Measurements from ENCODE around the gene CAPN7. TPM values are rescaled to one million over a fixed set of nuclear protein-coding genes. Genes with fewer than 3 reads are reported as not detected.

Gene CAPN7
- total RNA-seq, 5 donors from 2014 or later (not counting 1 experiment from before 2014, with no cell fraction given) = 62.2 to 82.5 (median 74.6) TPM

DNA sequence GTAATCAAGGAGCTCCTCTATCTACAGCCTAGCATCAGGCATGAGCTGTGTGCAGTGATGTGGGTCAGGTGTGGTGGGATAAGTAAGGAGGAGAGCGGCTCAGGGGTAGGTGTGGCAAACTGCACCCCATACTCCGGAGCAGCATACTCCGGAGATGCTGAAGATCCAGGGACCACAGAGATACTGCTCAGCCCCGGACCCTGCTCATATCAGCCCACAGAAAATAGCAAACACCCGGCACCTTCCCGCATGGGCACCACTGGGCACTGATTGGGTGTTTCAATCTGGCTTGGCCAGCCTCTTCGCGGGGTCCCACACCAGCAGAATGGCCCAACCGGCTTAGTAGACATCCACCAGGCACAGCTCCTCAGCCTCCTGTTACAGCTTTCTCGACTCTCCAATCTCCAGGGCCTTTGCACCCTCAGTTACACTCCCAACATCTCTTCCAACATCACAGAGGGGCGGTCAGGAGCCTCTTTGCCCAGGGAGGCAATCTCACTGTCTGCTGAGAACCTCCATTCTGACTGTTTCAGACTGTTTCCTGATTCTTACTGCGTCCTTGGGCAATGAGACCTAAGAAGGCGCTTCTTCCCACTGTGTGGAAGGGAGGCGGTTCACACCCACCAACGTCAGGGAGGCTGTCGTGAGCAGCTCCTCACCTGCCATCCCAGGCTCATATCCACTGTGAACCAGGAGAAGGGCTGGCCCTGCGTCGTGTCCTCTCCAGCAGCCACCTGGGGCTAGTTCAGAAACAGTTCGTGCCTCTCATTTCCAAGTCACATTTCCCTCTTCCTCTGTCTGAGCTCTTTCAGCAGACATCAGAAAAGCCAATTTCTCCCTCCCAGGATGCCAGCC is 59.8 kb downstream of the CAPN7 start:
- Histone ChIP-seq H3K4me1 (ENCODE audit: control insufficient read depth in 1 of 2, extremely low read depth in 1 of 2, insufficient read depth in 2 of 2, low read length in 2 of 2) (peaks cover 26 to 64% of the 10 kb centered on the region in 2 experiments), H3K27ac (ENCODE audit: low read length) (no peak overlapping the region), H3K4me3 (ENCODE audit: control insufficient read depth in 1 of 2, extremely low read depth in 1 of 2, low read length in 1 of 2) (no peak overlapping the region), H3K27me3 (replicated peaks in 1 of 2; ENCODE audit: control insufficient read depth in 2 of 2, extremely low read depth in 1 of 2, insufficient read depth in 2 of 2, low read length in 1 of 2) (no peaks in the 10 kb centered on the region), H3K36me3 (ENCODE audit: control insufficient read depth in 2 of 2, extremely low read depth in 1 of 2, insufficient read depth in 1 of 2, low read length in 1 of 2) (peaks cover 4 to 44% of the 10 kb centered on the region in 2 donors), H3K9me3 (no peaks in the 10 kb centered on the region)
- ATAC-seq (replicated peaks in 1 of 4) (no peak), DNase-seq (peak in 2 of 35 experiments; percentile 4 to 23)
- peaks cover 7% of the 10 kb centered on the region for H3K36me3 Mint-ChIP-seq
- peak overlapping the region in 1 of 2 donors; percentile 76 for H3K27ac Mint-ChIP-seq
- CTCF ChIA-PET = interaction anchor here (0.6 to 5.9 kb wide), 11 partner anchors 11 to 165 kb away, joined by 3 to 46 read pairs (median 4); no protein-coding TSS in a partner anchor
- no peaks in the 10 kb centered on the region for H3K9me3 Mint-ChIP-seq
- no peaks in the 10 kb centered on the region for H3K27me3 Mint-ChIP-seq
- 97% methylated on average over 17 of the region's 19 CpGs for WGBS (ENCODE audit: insufficient coverage)
- POLR2A ChIA-PET = no interaction called here
- peaks cover 63 to 77% (median 69%) of the 10 kb centered on the region in 3 donors for H3K4me1 Mint-ChIP-seq
- H3K4me3 Mint-ChIP-seq = peak overlapping the region in 1 of 3 donors; percentile 38

DNA sequence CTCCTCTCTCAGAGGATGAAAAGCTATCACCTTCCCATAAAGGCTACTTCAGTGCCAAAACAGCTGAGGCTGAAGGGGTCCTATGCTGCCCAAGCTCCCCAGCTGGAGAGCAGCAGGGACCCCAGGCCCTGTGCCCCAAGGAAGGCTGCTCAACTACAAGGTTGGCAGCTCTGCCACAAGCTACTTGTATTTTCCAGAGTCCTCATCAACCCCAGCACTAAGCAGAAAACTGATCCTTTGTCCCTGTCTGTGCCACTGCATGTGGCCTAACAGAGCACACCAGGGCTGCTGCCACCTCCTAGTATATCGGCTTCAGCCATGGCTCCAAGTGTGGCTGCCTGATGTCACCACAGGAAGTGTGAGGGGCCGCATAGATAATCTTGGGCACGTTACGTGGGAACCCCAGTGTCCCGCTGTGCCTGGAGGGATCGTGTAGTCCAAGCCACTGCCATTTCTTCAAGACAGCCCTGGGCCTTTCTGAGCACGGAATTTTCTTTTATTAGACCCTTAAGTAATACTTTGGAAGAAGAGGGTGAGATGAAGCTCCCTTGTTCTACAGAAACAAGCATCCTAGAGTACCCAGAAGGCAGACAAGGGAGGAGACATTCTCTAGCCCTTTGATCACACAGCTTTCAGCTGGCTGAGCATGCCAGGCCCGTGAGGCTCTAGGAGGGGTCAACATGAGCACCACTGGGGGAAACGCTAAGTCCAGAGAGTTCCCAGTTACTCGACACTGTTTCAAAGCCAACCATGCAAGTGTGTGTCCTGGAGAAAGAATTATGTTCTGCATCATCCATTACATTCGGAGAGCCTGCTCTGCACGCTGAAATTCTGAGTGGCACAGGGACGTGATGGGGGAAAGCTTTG is 60.7 kb downstream of the CAPN7 start:
- no peak overlapping the region for H3K4me3 ChIP-seq (ENCODE audit: control insufficient read depth in 1 of 2, extremely low read depth in 1 of 2, low read length in 1 of 2)
- DNase-seq (peak in 2 of 35 experiments; percentile 3 to 22), ATAC-seq (replicated peaks in 1 of 4) (no peak)
- peaks cover 9% of the 10 kb centered on the region for H3K36me3 Mint-ChIP-seq
- peaks cover 0 to 35% of the 10 kb centered on the region in 2 donors for H3K36me3 ChIP-seq (ENCODE audit: control insufficient read depth in 2 of 2, extremely low read depth in 1 of 2, insufficient read depth in 1 of 2, low read length in 1 of 2)
- peaks cover 64 to 75% (median 74%) of the 10 kb centered on the region in 3 donors for H3K4me1 Mint-ChIP-seq
- WGBS (ENCODE audit: insufficient coverage) = 93% methylated on average over 10 of the region's 13 CpGs
- peak overlapping the region in 1 of 3 donors; percentile 38 for H3K4me3 Mint-ChIP-seq
- no peaks in the 10 kb centered on the region for H3K27me3 Mint-ChIP-seq
- H3K9me3 Mint-ChIP-seq = no peaks in the 10 kb centered on the region
- ChIA-PET CTCF (interaction anchor here (0.7 to 5.9 kb wide), 25 partner anchors 24 to 175 kb away, joined by 3 to 52 read pairs (median 5); partner anchors contain the start of gene SH3BP5 (in 2 of the 2)), POLR2A (interaction anchor here in 1 of 2 donors (0.5 kb wide), 1 partner anchor 92 kb away, joined by 4 read pairs; no protein-coding TSS in a partner anchor)
- no peak overlapping the region for H3K27ac ChIP-seq (ENCODE audit: low read length)
- peaks cover 32 to 73% of the 10 kb centered on the region in 2 experiments for H3K4me1 ChIP-seq (ENCODE audit: control insufficient read depth in 1 of 2, extremely low read depth in 1 of 2, insufficient read depth in 2 of 2, low read length in 2 of 2)
- H3K27me3 ChIP-seq (replicated peaks in 1 of 2; ENCODE audit: control insufficient read depth in 2 of 2, extremely low read depth in 1 of 2, insufficient read depth in 2 of 2, low read length in 1 of 2) = no peaks in the 10 kb centered on the region
- H3K27ac Mint-ChIP-seq = peak overlapping the region in 1 of 2 donors; percentile 64
- H3K9me3 ChIP-seq = no peaks in the 10 kb centered on the region

DNA sequence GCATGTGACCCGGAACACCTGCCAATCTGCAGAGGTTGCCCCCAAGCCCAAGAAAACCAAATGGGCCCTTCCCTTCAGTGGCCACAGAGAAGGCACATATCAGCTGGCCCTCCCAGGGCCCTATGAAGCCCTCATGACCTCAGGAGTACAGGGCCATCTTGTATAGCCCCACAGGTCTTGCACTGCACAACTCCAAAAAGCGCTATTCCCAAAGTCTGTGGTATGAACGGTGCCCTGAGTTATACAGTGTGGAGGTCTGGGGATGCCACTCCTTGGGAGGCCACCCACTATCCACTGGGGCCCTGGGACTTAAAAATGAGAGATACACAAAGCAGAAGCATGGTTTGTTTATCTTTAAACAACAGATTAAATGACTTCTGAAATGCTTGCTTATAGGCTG is 61.5 kb downstream of the CAPN7 start:
- H3K27ac ChIP-seq (ENCODE audit: low read length) = no peak overlapping the region
- peaks cover 37 to 75% of the 10 kb centered on the region in 2 experiments for H3K4me1 ChIP-seq (ENCODE audit: control insufficient read depth in 1 of 2, extremely low read depth in 1 of 2, insufficient read depth in 2 of 2, low read length in 2 of 2)
- DNase-seq (peak in 2 of 35 experiments; percentile 4 to 17), ATAC-seq (replicated peaks in 1 of 4) (no peak)
- ChIA-PET CTCF (interaction anchor here (0.5 to 5.9 kb wide), 67 partner anchors 8 to 334 kb away, joined by 3 to 52 read pairs (median 5); partner anchors contain the start of genes SH3BP5 (in 2 of the 2), BTD (in 1 of the 2), CAPN7 (in 1 of the 2) and HACL1 (in 1 of the 2)), POLR2A (interaction anchor here (0.7 to 1.1 kb wide), 3 partner anchors 27 to 138 kb away, joined by 3 to 4 read pairs (median 3); no protein-coding TSS in a partner anchor)
- H3K27me3 Mint-ChIP-seq = no peaks in the 10 kb centered on the region
- no peak overlapping the region for H3K4me3 ChIP-seq (ENCODE audit: control insufficient read depth in 1 of 2, extremely low read depth in 1 of 2, low read length in 1 of 2)
- peaks cover 71 to 83% (median 81%) of the 10 kb centered on the region in 3 donors for H3K4me1 Mint-ChIP-seq
- peak overlapping the region in 1 of 3 donors; percentile 73 for H3K4me3 Mint-ChIP-seq
- no peaks in the 10 kb centered on the region for H3K9me3 Mint-ChIP-seq
- no peaks in the 10 kb centered on the region for H3K27me3 ChIP-seq (replicated peaks in 1 of 2; ENCODE audit: control insufficient read depth in 2 of 2, extremely low read depth in 1 of 2, insufficient read depth in 2 of 2, low read length in 1 of 2)
- H3K9me3 ChIP-seq = no peaks in the 10 kb centered on the region
- H3K36me3 Mint-ChIP-seq = peaks cover 9% of the 10 kb centered on the region
- 100% methylated on average over 1 of the region's 3 CpGs for WGBS (ENCODE audit: insufficient coverage)
- peaks cover 0 to 30% of the 10 kb centered on the region in 2 donors for H3K36me3 ChIP-seq (ENCODE audit: control insufficient read depth in 2 of 2, extremely low read depth in 1 of 2, insufficient read depth in 1 of 2, low read length in 1 of 2)
- no peak overlapping the region for H3K27ac Mint-ChIP-seq

DNA sequence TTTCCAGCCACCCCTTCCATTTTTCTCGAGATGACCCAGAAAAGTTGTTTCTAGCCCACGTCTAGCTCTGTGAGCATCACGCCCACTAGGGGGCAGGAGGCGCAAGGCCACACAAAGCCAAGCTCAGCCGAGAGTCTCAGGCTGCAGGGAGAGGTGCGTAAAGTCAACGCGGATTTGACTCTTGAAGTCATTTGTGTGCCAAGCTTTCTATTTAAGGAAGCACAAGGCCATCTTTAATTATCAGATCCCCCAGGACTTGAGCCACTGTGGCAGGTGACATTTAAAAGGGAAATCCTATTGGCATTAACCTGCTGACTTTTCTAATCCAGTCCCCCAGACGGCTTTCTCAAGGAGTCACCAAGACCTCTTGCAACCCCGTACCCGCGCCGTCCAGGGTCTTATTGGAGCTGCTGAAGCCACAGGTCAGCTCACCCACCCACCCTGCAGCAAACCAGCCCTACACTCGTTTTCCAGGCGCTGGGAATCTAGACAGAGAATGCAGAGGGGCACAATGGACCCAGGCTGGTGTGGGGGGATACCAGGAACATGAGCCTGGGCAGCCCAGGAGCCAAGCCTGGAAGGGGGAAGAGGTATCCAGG is 62.1 kb downstream of the CAPN7 start:
- peak overlapping the region; percentile 43 to 73 for H3K27ac Mint-ChIP-seq
- ChIA-PET POLR2A (interaction anchor here (0.7 to 1.1 kb wide), 3 partner anchors 27 to 137 kb away, joined by 3 to 4 read pairs (median 3); no protein-coding TSS in a partner anchor), CTCF (interaction anchor here (0.5 to 5.9 kb wide), 71 partner anchors 8 to 333 kb away, joined by 3 to 52 read pairs (median 5); partner anchors contain the start of genes SH3BP5 (in 2 of the 2), BTD (in 1 of the 2), CAPN7 (in 1 of the 2) and HACL1 (in 1 of the 2))
- no peaks in the 10 kb centered on the region for H3K27me3 ChIP-seq (replicated peaks in 1 of 2; ENCODE audit: control insufficient read depth in 2 of 2, extremely low read depth in 1 of 2, insufficient read depth in 2 of 2, low read length in 1 of 2)
- ATAC-seq (replicated peaks in 1 of 4) = peak; percentile 28 to 62 (median 43)
- peak; percentile 67 to 93 (median 82) for DNase-seq
- no peak overlapping the region for H3K4me3 ChIP-seq (ENCODE audit: control insufficient read depth in 1 of 2, extremely low read depth in 1 of 2, low read length in 1 of 2)
- H3K4me3 Mint-ChIP-seq = peak overlapping the region in 1 of 3 donors; percentile 73
- WGBS (ENCODE audit: insufficient coverage) = 44% methylated on average over 14 of the region's 15 CpGs
- peaks cover 0 to 30% of the 10 kb centered on the region in 2 donors for H3K36me3 ChIP-seq (ENCODE audit: control insufficient read depth in 2 of 2, extremely low read depth in 1 of 2, insufficient read depth in 1 of 2, low read length in 1 of 2)
- no peaks in the 10 kb centered on the region for H3K9me3 Mint-ChIP-seq
- peaks cover 39 to 82% of the 10 kb centered on the region in 2 experiments for H3K4me1 ChIP-seq (ENCODE audit: control insufficient read depth in 1 of 2, extremely low read depth in 1 of 2, insufficient read depth in 2 of 2, low read length in 2 of 2)
- H3K4me1 Mint-ChIP-seq = peaks cover 76 to 88% (median 85%) of the 10 kb centered on the region in 3 donors
- H3K27ac ChIP-seq (ENCODE audit: low read length) = peak overlapping the region; percentile 72
- no peaks in the 10 kb centered on the region for H3K9me3 ChIP-seq
- no peaks in the 10 kb centered on the region for H3K27me3 Mint-ChIP-seq
- H3K36me3 Mint-ChIP-seq = peaks cover 9% of the 10 kb centered on the region

DNA sequence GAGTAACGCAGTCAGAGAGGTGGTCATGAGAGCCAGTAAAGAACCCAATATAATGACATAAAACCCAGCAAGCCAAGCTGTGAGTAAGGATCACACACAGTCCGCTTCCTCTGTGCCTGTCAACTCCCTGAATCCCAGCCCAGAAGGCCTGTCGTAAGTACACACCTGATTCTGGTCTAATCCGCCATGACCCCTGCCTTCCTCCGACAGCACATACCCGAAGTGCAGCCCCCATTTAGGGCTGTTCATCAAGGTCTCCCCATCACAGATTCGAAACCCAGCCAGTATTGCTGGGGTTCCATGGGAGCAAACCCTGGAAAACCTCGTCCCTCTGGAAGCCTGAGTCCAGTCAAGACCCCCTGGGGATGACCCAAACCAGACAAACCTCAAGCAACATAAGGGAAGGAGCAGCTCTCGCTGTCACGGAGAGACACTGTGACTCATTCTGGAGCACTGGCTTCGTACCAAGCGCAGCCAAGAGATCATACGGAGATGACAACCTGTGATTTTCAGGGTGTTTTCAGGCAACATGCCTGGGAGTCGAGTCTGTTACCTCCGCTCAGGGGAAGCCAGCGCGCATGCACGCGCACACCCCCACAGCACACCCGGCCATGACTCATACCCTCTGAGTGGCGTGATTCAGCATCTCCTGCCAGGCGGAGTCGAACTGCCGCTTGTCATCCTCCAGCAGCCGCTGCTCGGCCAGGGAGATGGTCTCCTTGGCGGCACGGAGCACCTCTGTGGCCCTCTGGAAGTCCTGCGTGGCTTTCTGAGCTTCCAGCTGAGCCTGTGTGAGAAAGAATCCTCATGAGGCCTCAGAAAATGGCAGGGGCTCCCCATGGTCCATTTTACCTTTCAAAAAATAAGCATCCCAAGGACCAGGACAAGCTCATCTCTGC is 63.3 kb downstream of the CAPN7 start:
- no peaks in the 10 kb centered on the region for H3K9me3 ChIP-seq
- H3K9me3 Mint-ChIP-seq = no peaks in the 10 kb centered on the region
- peaks cover 39 to 93% of the 10 kb centered on the region in 2 experiments for H3K4me1 ChIP-seq (ENCODE audit: control insufficient read depth in 1 of 2, extremely low read depth in 1 of 2, insufficient read depth in 2 of 2, low read length in 2 of 2)
- H3K4me1 Mint-ChIP-seq = peaks cover 79 to 89% (median 87%) of the 10 kb centered on the region in 3 donors
- peak overlapping the region; percentile 47 to 73 (median 58) for H3K4me3 Mint-ChIP-seq
- peak; percentile 57 to 89 (median 76) for DNase-seq
- ChIA-PET CTCF (interaction anchor here (0.5 to 5.9 kb wide), 18 partner anchors 10 to 289 kb away, joined by 3 to 52 read pairs (median 6); partner anchors contain the start of gene SH3BP5 (in 2 of the 2)), POLR2A (interaction anchor here in 1 of 2 donors (0.6 kb wide), 1 partner anchor 111 kb away, joined by 5 read pairs; no protein-coding TSS in a partner anchor)
- H3K36me3 Mint-ChIP-seq = peaks cover 12% of the 10 kb centered on the region
- peak overlapping the region; percentile 8 to 35 for H3K4me3 ChIP-seq (ENCODE audit: control insufficient read depth in 1 of 2, extremely low read depth in 1 of 2, low read length in 1 of 2)
- no peaks in the 10 kb centered on the region for H3K27me3 Mint-ChIP-seq
- peaks cover 0 to 30% of the 10 kb centered on the region in 2 donors for H3K36me3 ChIP-seq (ENCODE audit: control insufficient read depth in 2 of 2, extremely low read depth in 1 of 2, insufficient read depth in 1 of 2, low read length in 1 of 2)
- H3K27ac Mint-ChIP-seq = peak overlapping the region; percentile 90 to 91
- peak; percentile 31 to 72 (median 68) for ATAC-seq (replicated peaks in 1 of 4)
- 46% methylated on average over 27 of the region's 29 CpGs for WGBS (ENCODE audit: insufficient coverage)
- peak overlapping the region; percentile 72 for H3K27ac ChIP-seq (ENCODE audit: low read length)
- no peaks in the 10 kb centered on the region for H3K27me3 ChIP-seq (replicated peaks in 1 of 2; ENCODE audit: control insufficient read depth in 2 of 2, extremely low read depth in 1 of 2, insufficient read depth in 2 of 2, low read length in 1 of 2)

Data from T-cell (primary cell).